Measurements from ENCODE around the gene MGLL.

Gene MGLL

GRCh38 chr3:127751163-127751621 is 71.1 kb downstream of the MGLL start:
- DNase-seq: no peak

GRCh38 chr3:127750226-127751031 is 71.9 kb downstream of the MGLL start:
- DNase-seq: no peak

GRCh38 chr3:127749787-127750225 is 72.5 kb downstream of the MGLL start:
- DNase-seq: no peak

- no peak for DNase-seq
Measured at GRCh38 chr3:127749361-127749760, 73.0 kb downstream of the MGLL start.

GRCh38 chr3:127748754-127749327 is 73.5 kb downstream of the MGLL start:
- no peak for DNase-seq

GRCh38 chr3:127747751-127748521 is 74.4 kb downstream of the MGLL start:
- no peak for DNase-seq

- no peak for DNase-seq
Measured at GRCh38 chr3:127747066-127747465, 75.2 kb downstream of the MGLL start.

- DNase-seq: no peak
Measured at GRCh38 chr3:127746400-127747057, 75.8 kb downstream of the MGLL start.

GRCh38 chr3:127745656-127746399 is 76.5 kb downstream of the MGLL start:
- no peak for DNase-seq

- no peak for DNase-seq
Measured at GRCh38 chr3:127744875-127745274, 77.4 kb downstream of the MGLL start.

GRCh38 chr3:127744253-127744815 is 78.0 kb downstream of the MGLL start:
- no peak for DNase-seq

- no peak for DNase-seq
Measured at GRCh38 chr3:127743351-127744252, 78.7 kb downstream of the MGLL start.

- no peak for DNase-seq
Measured at GRCh38 chr3:127742580-127742979, 79.7 kb downstream of the MGLL start.

- DNase-seq: no peak
Measured at GRCh38 chr3:127741690-127742089, 80.6 kb downstream of the MGLL start.

GRCh38 chr3:127741246-127741645 is 81.1 kb downstream of the MGLL start:
- no peak for DNase-seq

GRCh38 chr3:127740136-127740915 is 82.0 kb downstream of the MGLL start:
- DNase-seq: no peak

- no peak for DNase-seq
Measured at GRCh38 chr3:127739347-127740135, 82.8 kb downstream of the MGLL start.

- DNase-seq: no peak
Measured at GRCh38 chr3:127738192-127738840, 84.0 kb downstream of the MGLL start.
